IMR-90 (cell line): ENCODE measurements around the gene KLHL40. TPM values are rescaled to one million over a fixed set of nuclear protein-coding genes. Genes with fewer than 3 reads are reported as not detected.

Experiments used
- ATAC-seq: fragments of 200-7000 bp; cut with Tn5 transposase; 2 replicates; pipeline ENCODE4 v1.9.1; 2020; ENCODE audit warnings: low read depth, mild to moderate bottlenecking, moderate library complexity
- BruUV-seq: library from RNA; stranded (reverse); fragments of 400-500 nt; replicated peaks from 2 replicates; lab custom pipeline; 2021; lab: Mats Ljungman, UMichigan
- CTCF ChIA-PET: fragments of 300-600 bp; formaldehyde crosslinking; extraction: SDS; loops from one replicate; lab custom pipeline; 2021; ENCODE audit warnings: antibody characterized with exemption; lab: Yijun Ruan, JAX
- POLR2A ChIA-PET: fragments of 300-600 bp; sonication (Branson Sonifier 250); formaldehyde crosslinking; loops from one replicate; lab custom pipeline; 2022; ENCODE audit warnings: antibody characterized with exemption; ENCODE audit not compliant: unreplicated experiment; lab: Charles Lee
- DNase-seq: peaks from one replicate; pipeline ENCODE4 v3.0.0; 2013
- H2AFZ ChIP-seq: replicated peaks from 2 replicates; pipeline ENCODE3; 2013; ENCODE audit warnings: low read length, mild to moderate bottlenecking; ENCODE audit not compliant: poor library complexity
- H2AK5ac ChIP-seq: 2 replicates; pipeline ENCODE4 v1.6.1; 2013; ENCODE audit warnings: low read depth, low read length, inconsistent platforms
- H2AK9ac ChIP-seq: replicated peaks from 2 replicates; pipeline ENCODE3; 2013; ENCODE audit warnings: mild to moderate bottlenecking, low read depth, low read length, moderate library complexity; ENCODE audit not compliant: poor library complexity
- H2BK120ac ChIP-seq: 2 replicates; pipeline ENCODE4 v1.6.1; 2013; ENCODE audit warnings: low read depth, low read length, inconsistent platforms
- H2BK15ac ChIP-seq: 3 replicates; pipeline ENCODE4 v1.6.1; 2013; ENCODE audit warnings: low read depth, low read length, inconsistent platforms
- H2BK20ac ChIP-seq: 2 replicates; pipeline ENCODE4 v1.6.1; 2013; ENCODE audit warnings: low read depth, mild to moderate bottlenecking, inconsistent platforms, low read length, moderate library complexity
- H2BK5ac ChIP-seq: 2 replicates; pipeline ENCODE4 v1.6.1; 2013; ENCODE audit warnings: mild to moderate bottlenecking, low read depth, low read length, inconsistent platforms; ENCODE audit not compliant: poor library complexity, severe bottlenecking
- H3K14ac ChIP-seq: replicated peaks from 2 replicates; pipeline ENCODE4 v1.6.1; 2013; ENCODE audit warnings: low read depth, low read length, inconsistent platforms
- H3K18ac ChIP-seq: 2 replicates; pipeline ENCODE4 v1.6.1; 2013; ENCODE audit warnings: low read depth, low read length, control low read depth
- H3K23ac ChIP-seq: 2 replicates; pipeline ENCODE4 v1.6.1; 2013; ENCODE audit warnings: low read depth, low read length, inconsistent platforms
- H3K27ac ChIP-seq: 2 replicates; pipeline ENCODE4 v1.5.1; 2013; ENCODE audit warnings: mild to moderate bottlenecking, control low read depth, low read length; ENCODE audit not compliant: insufficient read depth
- H3K27me3 ChIP-seq: 2 replicates; pipeline ENCODE4 v1.6.1; 2013; ENCODE audit warnings: low read length; ENCODE audit not compliant: control insufficient read depth, insufficient read depth
- H3K36me3 ChIP-seq: 2 replicates; pipeline ENCODE4 v1.6.1; 2013; ENCODE audit warnings: low read length, mixed read lengths; ENCODE audit not compliant: control insufficient read depth, insufficient read depth
- H3K4ac ChIP-seq: 2 replicates; pipeline ENCODE4 v1.6.1; 2013; ENCODE audit warnings: low read depth, low read length, inconsistent platforms
- H3K4me1 ChIP-seq: 2 replicates; pipeline ENCODE4 v1.6.1; 2013; ENCODE audit warnings: low read length, mixed read lengths; ENCODE audit not compliant: control insufficient read depth, insufficient read depth
- H3K4me2 ChIP-seq: 2 replicates; pipeline ENCODE4 v1.6.1; 2013; ENCODE audit warnings: low read depth, mild to moderate bottlenecking, control low read depth, low read length, moderate library complexity
- H3K4me3 ChIP-seq: 2 replicates; pipeline ENCODE4 v1.5.1; 2013; ENCODE audit warnings: low read depth, mild to moderate bottlenecking, control low read depth, low read length, moderate library complexity; ENCODE audit not compliant: insufficient read depth
- H3K56ac ChIP-seq: 2 replicates; pipeline ENCODE4 v1.6.1; 2013; ENCODE audit warnings: low read length, inconsistent platforms; ENCODE audit not compliant: insufficient read depth; ENCODE audit errors: extremely low read depth
- H3K79me1 ChIP-seq, 2 experiments: 2 replicates each; pipeline ENCODE4 v1.6.1; 2013; ENCODE audit warnings: low read length in 2 of 2, inconsistent platforms in 1 of 2, low read depth in 1 of 2
- H3K9ac ChIP-seq: 2 replicates; pipeline ENCODE4 v1.6.1; 2013; ENCODE audit warnings: low read depth, low read length, control low read depth
- H3K9me1 ChIP-seq: 2 replicates; pipeline ENCODE4 v1.6.1; 2013; ENCODE audit warnings: low read length, inconsistent platforms; ENCODE audit not compliant: insufficient read depth
- H3K9me3 ChIP-seq: 2 replicates; pipeline ENCODE4 v1.6.1; 2013; ENCODE audit warnings: low read length; ENCODE audit not compliant: control insufficient read depth, insufficient read depth
- H4K20me1 ChIP-seq: 2 replicates; pipeline ENCODE4 v1.6.1; 2013; ENCODE audit warnings: low read length, inconsistent platforms; ENCODE audit not compliant: insufficient read depth
- H4K5ac ChIP-seq: 2 replicates; pipeline ENCODE4 v1.6.1; 2013; ENCODE audit warnings: mild to moderate bottlenecking, low read depth, low read length, control low read depth
- H4K8ac ChIP-seq, 2 experiments: 2 replicates each; pipeline ENCODE4 v1.6.1; 2013; ENCODE audit warnings: low read depth in 2 of 2, low read length in 2 of 2, control low read depth in 1 of 2, inconsistent platforms in 1 of 2
- H4K91ac ChIP-seq: 2 replicates; pipeline ENCODE4 v1.6.1; 2013; ENCODE audit warnings: low read depth, low read length, inconsistent platforms; ENCODE audit not compliant: insufficient read depth
- ELK1 ChIP-seq: fragments of 150-350 bp; IDR thresholded peaks from 2 replicates; pipeline ENCODE4 v1.6.1; 2016; ENCODE audit warnings: low read depth, mild to moderate bottlenecking, low read length, moderate library complexity, borderline replicate concordance
- FOS ChIP-seq: fragments of 150-350 bp; IDR thresholded peaks from 2 replicates; pipeline ENCODE4 v1.6.1; 2016; ENCODE audit warnings: low read depth, low read length
- MAZ ChIP-seq: IDR thresholded peaks from 2 replicates; pipeline ENCODE4 v1.6.1; 2012; ENCODE audit warnings: low read depth, mild to moderate bottlenecking, low read length, improper control_type of control experiment, moderate library complexity, borderline replicate concordance
- MXI1 ChIP-seq: IDR thresholded peaks from 2 replicates; pipeline ENCODE4 v1.6.1; 2012; ENCODE audit warnings: low read depth, mild to moderate bottlenecking, low read length, moderate library complexity, borderline replicate concordance
- WGBS, 2 experiments: methylation state at CpG; one replicate each; pipeline versions ENCODE4 v1.1.5 to v1.1.7; 2013; ENCODE audit warnings: missing lambda C conversion rate in 2 of 2; ENCODE audit not compliant: insufficient read length in 1 of 2; ENCODE audit errors: extremely low coverage in 2 of 2; 5-methylcytosine and 5-hydroxymethylcytosine counted together
- dilution Hi-C: fragments of 300-500 bp; cut with HindIII; formaldehyde crosslinking; loops from one replicate; pipeline ENCODE4 v1.14.3; 2018; ENCODE audit warnings: low sequenced_read_pairs; ENCODE audit not compliant: unreplicated experiment
- in situ Hi-C: fragments of 300-500 bp; cut with MboI; formaldehyde crosslinking; loops from 3 replicates; pipeline ENCODE4 v1.14.3; 2019; ENCODE audit warnings: low sequenced_read_pairs, inconsistent platforms, mixed read lengths
- intact Hi-C: fragments of 100-400 bp; cut with micrococcal nuclease; formaldehyde crosslinking; loops from 2 replicates; pipeline ENCODE4 v1.10.0; 2022
- polyA plus RNA-seq, 3 experiments: library from polyadenylated mRNA; depleted of rRNA; stranded (reverse); fragments of >200 nt; gene quantifications; 2 replicates each; pipeline ENCODE4 v1.2.3, GENCODE V29; 2012; ENCODE audit warnings: low replicate concordance in 1 of 3
- total RNA-seq: library from RNA; depleted of rRNA; stranded (reverse); fragments of >200 nt; gene quantifications from 2 replicates; pipeline ENCODE4 v1.2.3, GENCODE V29; 2012

Gene KLHL40
- total and polyA plus RNA-seq, 2 of the 4 experiments (the other 2 are of a cell fraction): not detected

- H3K36me3 ChIP-seq: no peaks in the 10 kb centered on the region
- in situ Hi-C loops (no loop called here), intact Hi-C loops (no loop called here), dilution Hi-C loops (no loop called here)
- no peak overlapping the region for H2AK9ac ChIP-seq
- no peak overlapping the region for H2AK5ac ChIP-seq
- H3K4me1 ChIP-seq: no peaks in the 10 kb centered on the region
- H3K18ac ChIP-seq: no peak overlapping the region
- H3K79me1 ChIP-seq: no peaks in the 10 kb centered on the region
- TF ChIP-seq ELK1 (no peak), MAZ (no peak), MXI1 (no peak), FOS (no peak)
- no peak overlapping the region for H3K4ac ChIP-seq
- H3K27ac ChIP-seq: no peak overlapping the region
- no peak overlapping the region for H3K56ac ChIP-seq
- H3K23ac ChIP-seq: no peak overlapping the region
- DNase-seq (no peak), ATAC-seq (no peak)
- H2BK15ac ChIP-seq: no peak overlapping the region
- H3K4me2 ChIP-seq: no peak overlapping the region
- H2BK5ac ChIP-seq: no peak overlapping the region
- no peak overlapping the region for H2BK120ac ChIP-seq
- 17% methylated on average over 1 of the region's 1 CpG; no CpG with 5 or more reads in 1 of the 2 experiments for WGBS, 2 experiments
- no peak overlapping the region for H3K4me3 ChIP-seq
- no peak overlapping the region for H2BK20ac ChIP-seq
- H3K9ac ChIP-seq: no peak overlapping the region
- H2AFZ ChIP-seq: no peak overlapping the region
- H3K9me3 ChIP-seq: no peaks in the 10 kb centered on the region
- POLR2A ChIA-PET: no interaction called here
- H4K5ac ChIP-seq: no peak overlapping the region
- H4K91ac ChIP-seq: no peak overlapping the region
- no peak overlapping the region for H4K8ac ChIP-seq
- peaks cover 49% of the 10 kb centered on the region for H3K27me3 ChIP-seq
- CTCF ChIA-PET: interaction anchor here (0.6 kb wide), 1 partner anchor 584 kb away, joined by 5 read pairs; no protein-coding TSS in a partner anchor
- H3K14ac ChIP-seq: no peak overlapping the region
- no TSS peak for BruUV-seq
- no peaks in the 10 kb centered on the region for H4K20me1 ChIP-seq
- no peaks in the 10 kb centered on the region for H3K9me1 ChIP-seq
These were observed 50.7 kb downstream of the KLHL40 start for GRCh38 chr3:42736081-42736480.
